ENCODE data around the gene AUTS2.

AUTS2 gene

DNA sequence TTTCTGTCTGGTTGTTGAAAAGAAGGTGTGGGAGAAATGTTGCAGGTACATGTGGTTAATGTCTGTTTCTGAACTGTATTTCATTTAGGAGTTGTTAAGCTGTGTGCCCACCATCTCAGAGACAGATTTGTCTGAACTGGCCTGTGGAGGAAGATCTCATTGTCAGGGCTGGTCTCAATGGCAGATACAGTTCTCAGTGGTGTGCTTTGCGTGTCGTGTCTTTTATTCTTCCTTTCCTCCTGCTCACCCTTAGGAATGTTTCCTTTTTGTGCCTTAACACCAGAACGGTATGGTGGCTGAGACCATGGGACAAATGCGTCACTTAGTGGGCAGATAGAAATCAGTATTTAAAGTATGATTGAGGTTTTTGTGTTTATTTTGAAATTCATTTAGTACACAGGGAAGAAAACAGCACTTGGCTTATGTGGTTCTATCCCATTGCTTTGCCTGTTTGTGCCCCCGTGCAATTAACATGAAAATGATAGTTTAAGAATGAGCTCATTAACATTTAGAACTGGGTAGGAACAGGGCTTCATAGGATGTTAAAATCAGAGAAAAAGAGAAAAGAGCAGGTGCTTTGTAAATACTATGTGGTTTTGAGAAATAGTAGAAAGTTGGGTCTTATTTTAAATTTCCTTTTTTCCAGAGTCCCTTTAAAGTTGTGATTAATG, 112.6 kb downstream of the AUTS2 start:
- Mint-ChIP-seq H3K27me3 (peaks cover 37% of the 10 kb centered on the region), H3K9me3 (no peaks in the 10 kb centered on the region), H3K4me1 (no peaks in the 10 kb centered on the region), H3K36me3 (ENCODE audit: insufficient read depth) (no peaks in the 10 kb centered on the region), H3K4me3 (no peak overlapping the region), H3K27ac (ENCODE audit: low read depth) (no peak overlapping the region)
- DNase-seq (ENCODE audit: low spot score in 2 of 2) (no peak), ATAC-seq (replicated peaks; ENCODE audit: extremely low read depth, poor library complexity, severe bottlenecking) (no peak)

DNA sequence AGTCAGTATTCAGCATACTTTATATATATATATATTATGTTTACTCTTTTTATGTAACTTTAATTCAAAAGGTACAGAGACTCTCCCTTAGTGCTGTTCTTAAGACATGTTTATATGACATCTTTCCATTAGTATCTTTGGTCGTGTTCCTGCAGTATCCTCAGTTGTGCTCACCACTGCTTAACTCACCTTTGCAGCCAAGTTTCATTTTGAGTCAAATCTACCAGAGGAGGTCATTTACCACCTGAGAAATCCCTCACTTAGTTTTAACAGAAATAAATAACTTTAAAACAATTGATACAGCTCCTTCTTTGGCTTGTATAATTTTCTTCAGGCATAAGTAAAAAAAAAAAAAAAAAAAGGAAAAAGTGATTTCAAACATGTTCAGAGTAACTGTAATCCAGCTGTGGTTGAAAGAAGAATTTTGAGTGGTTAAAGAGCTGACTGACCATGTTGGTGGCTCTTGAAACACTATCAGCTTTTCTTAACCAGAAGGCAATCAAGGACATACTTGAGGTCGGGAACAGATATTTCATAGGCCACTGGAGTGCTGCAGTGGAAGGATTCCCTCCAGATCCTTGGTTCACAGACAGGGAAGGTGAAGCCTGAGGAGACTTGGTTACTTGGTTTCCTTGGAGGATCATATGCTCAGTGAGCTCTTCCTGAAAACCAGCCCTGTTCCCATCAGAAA, 116.8 kb downstream of the AUTS2 start:
- no peak for ATAC-seq (replicated peaks; ENCODE audit: extremely low read depth, poor library complexity, severe bottlenecking)
- H3K27me3 Mint-ChIP-seq: peaks cover 22% of the 10 kb centered on the region
- no peaks in the 10 kb centered on the region for H3K36me3 Mint-ChIP-seq (ENCODE audit: insufficient read depth)

DNA sequence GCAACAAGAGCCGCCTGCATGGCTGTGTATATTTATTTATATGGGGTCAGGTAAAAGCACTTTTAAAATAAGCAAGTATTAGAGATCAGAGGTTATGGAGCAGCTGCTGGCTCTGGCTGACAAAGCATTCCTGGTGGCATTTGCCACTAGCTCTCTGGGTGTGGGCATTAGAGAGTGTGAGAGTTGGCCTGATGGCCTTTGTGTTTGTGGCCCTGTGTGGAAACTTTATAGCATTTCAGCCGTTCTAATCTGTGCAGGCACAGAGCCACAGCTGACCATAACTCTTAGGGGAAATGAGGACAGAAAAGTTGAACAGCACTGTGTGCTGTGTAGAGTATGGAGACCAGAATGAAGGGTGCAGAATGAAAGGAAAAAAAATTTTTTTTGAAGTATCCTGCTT, 118.9 kb downstream of the AUTS2 start:
- Mint-ChIP-seq H3K9me3 (no peaks in the 10 kb centered on the region), H3K27me3 (peaks cover 17% of the 10 kb centered on the region), H3K27ac (ENCODE audit: low read depth) (no peak overlapping the region), H3K4me3 (no peak overlapping the region), H3K4me1 (no peaks in the 10 kb centered on the region), H3K36me3 (ENCODE audit: insufficient read depth) (no peaks in the 10 kb centered on the region)
- no peak for ATAC-seq (replicated peaks; ENCODE audit: extremely low read depth, poor library complexity, severe bottlenecking)
- DNase-seq (ENCODE audit: low spot score in 2 of 2): no peak

More for the DNA sequence above, 116.8 kb downstream of the AUTS2 start:
- Mint-ChIP-seq H3K4me1 (no peaks in the 10 kb centered on the region), H3K4me3 (no peak overlapping the region), H3K27ac (ENCODE audit: low read depth) (no peak overlapping the region), H3K9me3 (no peaks in the 10 kb centered on the region)
- no peak for DNase-seq (ENCODE audit: low spot score in 2 of 2)

DNA sequence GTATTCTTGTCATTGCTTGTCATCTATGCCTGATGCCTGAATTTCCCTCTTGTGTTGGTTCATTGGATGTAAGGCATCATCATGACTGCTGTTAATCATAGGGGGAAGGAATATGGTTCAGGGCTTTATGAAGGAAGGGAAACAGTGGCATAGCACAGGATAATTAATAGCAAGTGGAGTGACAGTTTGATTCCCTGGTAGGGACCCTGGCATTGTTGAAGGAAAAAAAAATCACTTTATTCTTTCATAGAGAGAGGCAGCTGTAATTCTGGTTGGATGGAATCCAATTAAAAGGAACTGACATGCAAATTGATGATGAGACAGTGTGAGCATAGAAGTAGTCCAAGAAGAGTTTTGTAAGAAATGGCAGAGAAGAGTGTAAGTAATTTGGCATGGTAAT, 121.4 kb downstream of the AUTS2 start:
- ATAC-seq (replicated peaks; ENCODE audit: extremely low read depth, poor library complexity, severe bottlenecking) (no peak), DNase-seq (ENCODE audit: low spot score in 2 of 2) (no peak)
- Mint-ChIP-seq H3K27me3 (peaks cover 10% of the 10 kb centered on the region), H3K4me3 (no peak overlapping the region), H3K9me3 (no peaks in the 10 kb centered on the region), H3K4me1 (no peaks in the 10 kb centered on the region), H3K36me3 (ENCODE audit: insufficient read depth) (no peaks in the 10 kb centered on the region), H3K27ac (ENCODE audit: low read depth) (no peak overlapping the region)

DNA sequence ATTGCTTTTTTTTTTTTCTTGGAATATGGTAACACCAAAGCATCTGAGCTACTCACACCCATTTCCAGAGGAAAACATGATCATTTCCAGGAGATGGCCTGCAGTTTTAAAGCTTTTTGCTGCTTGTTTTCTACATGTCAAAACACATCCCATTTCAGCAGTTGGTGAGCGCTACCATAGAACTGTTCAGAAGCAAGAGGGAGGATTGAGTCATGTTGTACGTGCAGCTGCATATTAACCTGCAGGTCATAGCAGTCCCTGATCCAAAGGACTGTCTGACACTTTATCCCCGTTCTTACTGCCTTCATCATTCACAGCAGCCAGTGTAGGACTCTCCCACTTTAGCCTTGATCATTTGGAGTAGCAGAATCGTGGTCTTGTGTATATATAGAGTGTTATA, 124.6 kb downstream of the AUTS2 start:
- no peaks in the 10 kb centered on the region for H3K9me3 Mint-ChIP-seq
- H3K36me3 Mint-ChIP-seq (ENCODE audit: insufficient read depth): no peaks in the 10 kb centered on the region
- H3K4me3 Mint-ChIP-seq: no peak overlapping the region
- H3K27ac Mint-ChIP-seq (ENCODE audit: low read depth): no peak overlapping the region
- DNase-seq (ENCODE audit: low spot score in 2 of 2) (no peak), ATAC-seq (replicated peaks; ENCODE audit: extremely low read depth, poor library complexity, severe bottlenecking) (no peak)
- no peaks in the 10 kb centered on the region for H3K4me1 Mint-ChIP-seq
- no peaks in the 10 kb centered on the region for H3K27me3 Mint-ChIP-seq

DNA sequence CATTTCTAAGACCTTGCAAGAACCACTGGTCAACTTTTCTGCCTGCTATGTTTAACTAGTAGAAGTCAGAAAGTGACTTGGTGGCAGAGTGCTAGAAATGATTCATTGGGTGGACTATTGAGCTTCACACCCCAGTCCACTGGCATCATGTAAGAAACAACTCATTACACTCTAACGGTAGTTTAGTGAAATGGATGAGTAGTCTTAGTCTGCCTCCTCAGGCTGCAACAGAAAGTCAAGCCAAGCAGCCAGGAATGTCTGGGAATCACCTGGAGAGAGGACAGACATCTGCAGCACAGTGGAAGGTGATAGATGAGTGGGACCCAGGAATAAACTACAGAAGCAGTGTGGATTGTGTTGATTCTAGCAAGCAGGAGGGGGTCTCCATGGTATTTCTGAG, 125.4 kb downstream of the AUTS2 start:
- no peak for ATAC-seq (replicated peaks; ENCODE audit: extremely low read depth, poor library complexity, severe bottlenecking)
- H3K4me1 Mint-ChIP-seq: no peaks in the 10 kb centered on the region
- no peaks in the 10 kb centered on the region for H3K27me3 Mint-ChIP-seq

DNA sequence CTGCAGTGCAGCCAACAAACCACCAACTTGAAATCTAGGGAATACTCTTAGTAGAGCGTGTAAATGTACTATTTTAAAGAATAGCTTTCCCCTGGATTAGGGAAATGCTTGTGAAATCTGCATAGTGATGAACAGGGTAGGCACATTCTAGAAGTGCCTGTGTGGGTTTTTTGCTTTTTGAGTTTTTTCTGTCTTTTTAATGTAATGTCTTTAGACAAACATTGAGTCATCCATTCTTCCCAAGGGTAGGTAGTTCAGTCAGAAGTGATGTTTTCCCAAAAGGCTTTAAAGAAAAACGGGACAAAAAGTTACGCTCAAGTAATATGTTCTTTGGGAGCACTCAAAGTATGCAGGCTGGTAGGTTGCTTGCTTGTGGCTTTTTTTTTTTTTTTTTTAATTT, 130.0 kb downstream of the AUTS2 start:
- H3K9me3 Mint-ChIP-seq: no peaks in the 10 kb centered on the region
- DNase-seq (ENCODE audit: low spot score in 2 of 2): no peak
- H3K27me3 Mint-ChIP-seq: peaks cover 10% of the 10 kb centered on the region
- no peaks in the 10 kb centered on the region for H3K4me1 Mint-ChIP-seq
- H3K27ac Mint-ChIP-seq (ENCODE audit: low read depth): no peak overlapping the region
- no peak overlapping the region for H3K4me3 Mint-ChIP-seq
- no peak for ATAC-seq (replicated peaks; ENCODE audit: extremely low read depth, poor library complexity, severe bottlenecking)
- H3K36me3 Mint-ChIP-seq (ENCODE audit: insufficient read depth): no peaks in the 10 kb centered on the region

More for the DNA sequence above, 125.4 kb downstream of the AUTS2 start:
- H3K4me3 Mint-ChIP-seq: no peak overlapping the region
- DNase-seq (ENCODE audit: low spot score in 2 of 2): no peak
- no peaks in the 10 kb centered on the region for H3K36me3 Mint-ChIP-seq (ENCODE audit: insufficient read depth)
- no peak overlapping the region for H3K27ac Mint-ChIP-seq (ENCODE audit: low read depth)
- H3K9me3 Mint-ChIP-seq: no peaks in the 10 kb centered on the region

DNA sequence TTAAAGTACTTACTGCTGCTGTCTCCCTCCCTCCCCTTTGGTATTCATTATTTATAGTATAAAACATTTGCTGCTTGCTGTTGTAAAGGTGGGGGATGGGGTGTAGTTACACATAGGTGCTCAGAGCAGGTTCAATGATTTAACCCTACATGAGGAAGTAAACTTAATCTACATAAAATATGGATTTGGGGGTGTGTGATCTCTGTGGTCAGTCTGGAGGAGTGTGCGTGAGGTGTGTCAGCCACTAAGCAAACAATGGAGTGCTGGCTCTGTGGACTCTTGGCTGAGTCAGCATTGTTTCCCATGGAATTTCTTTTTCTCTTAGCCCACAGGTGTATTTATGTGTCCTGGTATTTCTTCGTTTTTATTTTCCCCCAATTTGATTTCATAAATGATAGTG, 133.9 kb downstream of the AUTS2 start:
- no peak overlapping the region for H3K4me3 Mint-ChIP-seq
- peaks cover 10% of the 10 kb centered on the region for H3K27me3 Mint-ChIP-seq
- no peak overlapping the region for H3K27ac Mint-ChIP-seq (ENCODE audit: low read depth)
- no peak for ATAC-seq (replicated peaks; ENCODE audit: extremely low read depth, poor library complexity, severe bottlenecking)
- DNase-seq (ENCODE audit: low spot score in 2 of 2): no peak
- H3K36me3 Mint-ChIP-seq (ENCODE audit: insufficient read depth): no peaks in the 10 kb centered on the region
- no peaks in the 10 kb centered on the region for H3K4me1 Mint-ChIP-seq
- H3K9me3 Mint-ChIP-seq: no peaks in the 10 kb centered on the region

DNA sequence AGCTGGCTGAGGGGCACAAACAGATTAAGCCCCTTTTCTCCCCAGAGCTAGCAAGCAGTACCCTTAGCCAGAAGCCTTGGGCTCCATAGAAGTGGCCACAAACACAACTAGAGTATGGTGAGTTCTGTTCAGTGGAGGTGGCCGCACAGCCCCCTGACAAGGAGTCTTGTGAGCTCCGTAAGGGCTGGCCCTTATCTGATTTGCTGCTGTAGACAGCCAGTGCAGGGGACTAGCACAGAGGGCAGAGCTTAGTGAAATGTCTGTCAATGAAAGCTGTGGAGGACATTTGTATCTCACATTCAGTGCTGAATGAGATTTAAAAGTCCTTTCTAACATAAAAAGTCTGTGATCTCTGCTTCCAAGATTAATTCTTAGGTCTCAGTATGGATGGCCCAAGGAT, 137.3 kb downstream of the AUTS2 start:
- Mint-ChIP-seq H3K9me3 (no peaks in the 10 kb centered on the region), H3K4me1 (peaks cover 13% of the 10 kb centered on the region), H3K4me3 (no peak overlapping the region), H3K27ac (ENCODE audit: low read depth) (no peak overlapping the region), H3K27me3 (peaks cover 10% of the 10 kb centered on the region), H3K36me3 (ENCODE audit: insufficient read depth) (no peaks in the 10 kb centered on the region)
- ATAC-seq (replicated peaks; ENCODE audit: extremely low read depth, poor library complexity, severe bottlenecking): no peak
- no peak for DNase-seq (ENCODE audit: low spot score in 2 of 2)

DNA sequence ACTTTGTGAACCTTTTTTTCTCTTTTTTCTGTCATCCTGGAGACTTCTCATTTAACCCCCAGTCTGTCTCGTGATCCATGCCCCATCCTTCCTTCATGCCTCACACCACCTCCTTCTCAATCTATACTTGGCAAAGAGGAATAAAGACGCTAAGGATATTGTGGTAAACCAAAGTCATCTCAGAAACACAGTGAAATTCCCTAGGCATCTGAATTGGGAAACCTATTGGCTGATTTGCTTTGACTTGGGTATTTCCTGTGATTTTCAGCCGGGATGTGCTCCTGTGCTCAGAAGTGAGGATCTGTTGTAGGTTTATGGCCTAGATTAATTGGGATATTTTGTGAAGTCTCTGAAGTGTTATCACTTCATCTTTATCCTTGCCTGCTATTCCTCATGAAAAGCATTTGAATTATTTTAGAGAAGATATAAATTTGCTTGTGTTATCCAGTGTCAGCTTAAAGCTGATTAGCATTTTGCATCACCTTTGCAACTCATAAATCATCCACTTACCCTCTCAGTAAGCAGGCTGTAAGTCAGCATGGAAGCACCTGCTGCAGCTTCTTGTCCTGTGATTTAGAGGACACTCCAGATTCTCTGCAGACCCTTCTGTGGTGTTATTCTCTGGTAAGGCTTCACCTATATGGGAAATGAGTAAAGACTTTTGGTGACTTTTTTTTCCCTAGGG, 138.0 kb downstream of the AUTS2 start:
- no peak for DNase-seq (ENCODE audit: low spot score in 2 of 2)
- H3K4me1 Mint-ChIP-seq: peaks cover 13% of the 10 kb centered on the region
- no peak overlapping the region for H3K4me3 Mint-ChIP-seq
- peaks cover 10% of the 10 kb centered on the region for H3K27me3 Mint-ChIP-seq
- no peaks in the 10 kb centered on the region for H3K36me3 Mint-ChIP-seq (ENCODE audit: insufficient read depth)
- no peaks in the 10 kb centered on the region for H3K9me3 Mint-ChIP-seq
- no peak overlapping the region for H3K27ac Mint-ChIP-seq (ENCODE audit: low read depth)
- no peak for ATAC-seq (replicated peaks; ENCODE audit: extremely low read depth, poor library complexity, severe bottlenecking)

DNA sequence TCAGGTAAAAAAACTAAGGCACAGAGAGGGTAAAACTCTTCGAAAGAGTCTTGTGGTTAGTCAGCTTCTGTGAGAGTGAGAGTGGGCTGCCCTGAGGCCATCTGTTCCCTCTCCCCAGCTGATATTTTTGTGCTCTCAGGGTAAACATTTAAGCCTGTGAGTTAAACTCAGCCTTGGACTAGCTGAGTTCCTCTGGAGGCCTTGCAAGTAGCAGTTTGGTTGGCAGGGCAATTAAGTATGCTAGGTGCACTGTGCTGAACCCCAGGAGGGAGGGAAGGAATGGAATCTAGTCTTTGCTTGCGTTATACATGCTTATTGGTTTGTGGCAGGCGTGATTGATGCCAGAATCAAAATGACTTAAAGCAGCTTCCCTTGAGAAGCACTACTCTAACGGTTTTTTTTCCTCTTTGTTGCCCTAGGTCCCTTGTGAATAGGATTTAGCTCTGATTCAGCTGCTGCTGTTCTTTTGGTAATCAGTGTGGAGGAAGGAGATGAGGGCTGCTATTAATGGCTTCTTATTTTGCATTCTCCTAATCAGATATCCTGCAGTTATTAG, 140.2 kb downstream of the AUTS2 start:
- H3K4me1 Mint-ChIP-seq: peaks cover 13% of the 10 kb centered on the region
- no peaks in the 10 kb centered on the region for H3K36me3 Mint-ChIP-seq (ENCODE audit: insufficient read depth)
- ATAC-seq (replicated peaks; ENCODE audit: extremely low read depth, poor library complexity, severe bottlenecking) (no peak), DNase-seq (ENCODE audit: low spot score in 2 of 2) (no peak)
- H3K9me3 Mint-ChIP-seq: no peaks in the 10 kb centered on the region
- H3K27ac Mint-ChIP-seq (ENCODE audit: low read depth): no peak overlapping the region
- no peak overlapping the region for H3K4me3 Mint-ChIP-seq
- H3K27me3 Mint-ChIP-seq: no peaks in the 10 kb centered on the region

DNA sequence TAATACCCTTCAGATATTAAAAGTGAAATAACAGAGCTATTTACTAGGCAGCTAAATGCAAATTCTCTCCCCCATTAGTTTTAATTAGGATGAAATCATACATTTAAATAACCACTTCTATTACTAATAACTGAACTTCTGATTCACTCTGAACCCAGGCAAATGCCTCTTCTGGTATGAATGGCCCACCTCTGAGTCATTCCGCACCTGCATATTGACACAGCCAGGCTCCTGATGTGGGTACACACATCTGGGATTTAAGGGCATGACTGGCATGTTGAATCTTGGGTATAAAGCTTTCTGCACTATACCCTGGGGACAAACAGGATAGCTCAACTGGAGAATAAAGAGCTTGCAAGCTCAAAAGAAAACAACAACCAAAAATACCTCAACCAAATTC, 140.9 kb downstream of the AUTS2 start:
- Mint-ChIP-seq H3K9me3 (no peaks in the 10 kb centered on the region), H3K4me3 (no peak overlapping the region), H3K36me3 (ENCODE audit: insufficient read depth) (no peaks in the 10 kb centered on the region), H3K27ac (ENCODE audit: low read depth) (no peak overlapping the region), H3K27me3 (no peaks in the 10 kb centered on the region), H3K4me1 (peaks cover 13% of the 10 kb centered on the region)
- DNase-seq (ENCODE audit: low spot score in 2 of 2) (no peak), ATAC-seq (replicated peaks; ENCODE audit: extremely low read depth, poor library complexity, severe bottlenecking) (no peak)
